Right cardiac atrium (tissue), 5 donors: Measurements from ENCODE around the gene MAT1A. TPM values are rescaled to one million over a fixed set of nuclear protein-coding genes. Genes with fewer than 3 reads are reported as not detected.
A peak's percentile ranks its signal among the peaks of the same experiment; 100 is the strongest.

ENCODE experiments used
- ATAC-seq, 2 donors: fragments of 200-7000 bp; cut with Tn5 transposase; one replicate each; pipeline versions ENCODE4 v1.8.0 to v1.9.1; 2020; ENCODE audit warnings: moderate library complexity in 2 of 2, mild to moderate bottlenecking in 1 of 2
- DNase-seq, 3 donors: peaks; one replicate each; pipeline ENCODE4 v3.0.0-alpha.2; 2020
- H3K27ac ChIP-seq: one replicate; pipeline ENCODE4 v1.5.1; 2013; ENCODE audit warnings: mild to moderate bottlenecking, low read length, control low read depth, moderate library complexity
- H3K27me3 ChIP-seq: one replicate; pipeline ENCODE4 v1.6.1; 2013; ENCODE audit not compliant: control insufficient read depth, insufficient read depth
- H3K4me1 ChIP-seq: one replicate; pipeline ENCODE4 v1.6.1; 2013; ENCODE audit warnings: low read length; ENCODE audit not compliant: control insufficient read depth, insufficient read depth
- H3K4me3 ChIP-seq: one replicate; pipeline ENCODE4 v1.5.1; 2013; ENCODE audit warnings: low read length, control low read depth
- H3K9me3 ChIP-seq: one replicate; pipeline ENCODE4 v1.6.1; 2013; ENCODE audit warnings: low read length; ENCODE audit not compliant: control insufficient read depth
- WGBS: extraction: QIAGEN DNeasy Blood & Tissue Kit; methylation state at CpG from one replicate; pipeline ENCODE4 v1.1.7; 2013; 5-methylcytosine and 5-hydroxymethylcytosine counted together
- intact Hi-C, 4 donors: fragments of 100-400 bp; cut with DNase I; formaldehyde crosslinking; loops; one replicate each; pipeline versions ENCODE4 v1.11.0 to v1.14.0; 2022 to 2023
- polyA plus RNA-seq: library from polyadenylated mRNA; stranded (reverse); fragments of 200-250 nt; gene quantifications from one replicate; pipeline ENCODE4 v1.2.3, GENCODE V29; 2013
- total RNA-seq, 4 donors: library from RNA; stranded (reverse); fragmentation: NEBNext Ultra II Directional; extraction: Animal tissue kit (Norgen Biotek cat#: 25700); gene quantifications; one replicate each; pipeline ENCODE4 v1.2.1, GENCODE V29; 2021
- donor health status: healthy with polysubstance abuse.
- donor health status: DM: no; HTN: yes; CAD: no.
- donor health status: DM: no; HTN: no; CAD: no.
- donor health status: DM: no; HTN: yes; CAD: no; lungs with severe emphysema.
- donor health status: DM: yes; HTN: yes; CAD: no.

MAT1A gene
- total and polyA plus RNA-seq, 5 donors = 0.09 to 0.25 (median 0.16) TPM; not detected in 1

GRCh38 chr10:80281784-80282765 lies 7.4 kb downstream of the MAT1A start:
- ATAC-seq = no peak
- intact Hi-C loops = no loop called here
- 68% methylated on average over 9 of the region's 9 CpGs for WGBS
- Histone ChIP-seq H3K27ac (no peak overlapping the region), H3K27me3 (no peaks in the 10 kb centered on the region), H3K9me3 (no peaks in the 10 kb centered on the region), H3K4me1 (peaks cover 3% of the 10 kb centered on the region), H3K4me3 (no peak overlapping the region)
- DNase-seq = no peak

DNA sequence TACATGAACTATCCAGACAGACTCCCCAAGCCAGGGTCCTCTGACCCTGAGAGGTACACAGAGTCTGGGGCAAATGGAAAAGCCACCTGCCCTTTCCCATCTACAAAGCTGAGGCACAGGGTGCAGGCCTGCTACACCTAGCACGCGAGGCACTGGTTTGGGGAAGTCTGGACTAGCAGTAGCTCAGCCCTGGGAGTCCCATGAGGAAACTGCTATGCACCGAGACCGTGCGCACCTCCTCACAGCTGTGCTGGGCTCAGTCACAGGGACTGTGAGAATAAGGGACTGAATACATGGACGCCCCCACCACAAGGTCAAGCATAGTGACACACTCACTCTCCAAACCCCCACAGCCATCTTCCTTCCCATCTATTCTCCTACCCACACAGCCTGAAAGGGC lies 8.2 kb downstream of the MAT1A start:
- WGBS = 75% methylated on average over 6 of the region's 6 CpGs
- intact Hi-C loops = no loop called here

DNA sequence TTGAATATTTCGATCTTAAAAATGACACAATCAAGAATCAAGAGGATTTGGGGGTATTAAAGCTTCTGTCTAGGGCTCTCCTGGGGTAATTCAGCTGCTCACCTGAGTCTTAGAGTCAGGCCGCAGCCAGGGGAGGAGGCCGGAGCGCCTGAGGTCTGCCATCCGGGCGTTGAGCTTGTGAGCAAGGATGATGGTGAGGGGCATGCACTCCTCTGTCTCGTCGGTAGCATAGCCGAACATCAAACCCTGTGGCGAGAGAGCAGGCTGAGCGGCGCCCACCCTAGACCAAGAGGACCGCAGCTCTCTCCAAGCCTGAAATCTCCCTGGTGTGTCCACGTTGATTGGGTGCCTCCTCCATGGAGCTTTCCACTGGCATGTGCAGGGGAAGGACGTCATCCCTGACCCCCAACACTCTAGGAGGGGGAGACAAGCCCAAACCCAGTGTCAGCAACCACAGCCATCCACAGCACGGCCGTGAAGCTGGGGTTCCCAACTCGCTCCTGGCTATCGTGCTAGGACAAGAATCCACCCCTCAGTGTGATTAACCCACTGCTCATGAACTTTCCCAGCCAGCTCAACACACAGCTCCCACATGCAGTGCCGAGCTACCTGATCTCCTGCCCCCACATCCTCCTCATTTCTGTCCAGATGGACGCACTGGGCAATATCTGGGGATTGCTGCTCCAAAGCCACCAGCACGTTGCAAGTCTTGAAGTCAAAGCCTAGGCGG lies 9.2 kb downstream of the MAT1A start:
- intact Hi-C loops = no loop called here
- H3K4me3 ChIP-seq = no peak overlapping the region
- peaks cover 3% of the 10 kb centered on the region for H3K4me1 ChIP-seq
- DNase-seq = peak in 1 of 3 donors; percentile 18
- no peaks in the 10 kb centered on the region for H3K9me3 ChIP-seq
- no peaks in the 10 kb centered on the region for H3K27me3 ChIP-seq
- ATAC-seq = no peak
- WGBS = 90% methylated on average over 23 of the region's 23 CpGs
- H3K27ac ChIP-seq = no peak overlapping the region

More for the DNA sequence above, 8.2 kb downstream of the MAT1A start:
- ATAC-seq (no peak), DNase-seq (no peak)
- Histone ChIP-seq H3K4me3 (no peak overlapping the region), H3K9me3 (no peaks in the 10 kb centered on the region), H3K27ac (no peak overlapping the region), H3K4me1 (peaks cover 3% of the 10 kb centered on the region), H3K27me3 (no peaks in the 10 kb centered on the region)

- no peak for DNase-seq
- Histone ChIP-seq H3K27ac (no peak overlapping the region), H3K9me3 (no peaks in the 10 kb centered on the region), H3K27me3 (no peaks in the 10 kb centered on the region), H3K4me3 (no peak overlapping the region), H3K4me1 (peaks cover 3% of the 10 kb centered on the region)
- no peak for ATAC-seq
- 91% methylated on average over 5 of the region's 5 CpGs for WGBS
- intact Hi-C loops = no loop called here
These were observed 10.3 kb downstream of the MAT1A start for GRCh38 chr10:80279146-80279545.

GRCh38 chr10:80278480-80278879 lies 11.0 kb downstream of the MAT1A start:
- no peak overlapping the region for H3K27ac ChIP-seq
- no peaks in the 10 kb centered on the region for H3K9me3 ChIP-seq
- 96% methylated on average over 5 of the region's 5 CpGs for WGBS
- DNase-seq (no peak), ATAC-seq (no peak)
- peaks cover 3% of the 10 kb centered on the region for H3K4me1 ChIP-seq
- H3K4me3 ChIP-seq = no peak overlapping the region
- intact Hi-C loops = no loop called here
- H3K27me3 ChIP-seq = no peaks in the 10 kb centered on the region

GRCh38 chr10:80277567-80278250 lies 11.7 kb downstream of the MAT1A start:
- H3K4me3 ChIP-seq = no peak overlapping the region
- WGBS = 48% methylated on average over 12 of the region's 12 CpGs
- DNase-seq = peak in 2 of 3 donors; percentile 78 to 80
- no peaks in the 10 kb centered on the region for H3K9me3 ChIP-seq
- H3K4me1 ChIP-seq = peaks cover 3% of the 10 kb centered on the region
- peak; percentile 32 to 53 for ATAC-seq
- intact Hi-C loops = no loop called here
- no peaks in the 10 kb centered on the region for H3K27me3 ChIP-seq
- no peak overlapping the region for H3K27ac ChIP-seq

DNA sequence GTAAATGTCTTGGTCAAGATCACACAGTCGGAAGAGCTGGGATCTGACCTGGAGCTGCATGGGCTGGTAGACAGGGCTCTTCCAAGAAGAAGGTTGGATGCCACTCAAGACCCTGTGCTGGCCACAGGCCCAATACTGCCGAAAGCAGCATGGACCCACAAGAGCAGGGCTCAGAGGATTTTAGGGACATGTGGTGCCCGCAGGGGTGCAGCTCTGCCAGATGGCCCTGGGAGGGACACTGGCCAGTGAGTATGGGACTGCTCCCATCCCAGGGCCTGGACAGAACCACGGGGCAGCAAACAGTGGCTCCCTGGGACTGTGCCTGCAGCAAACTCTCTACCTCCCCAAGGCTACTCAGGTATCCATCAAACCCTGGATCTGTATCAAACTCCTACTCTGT lies 12.4 kb downstream of the MAT1A start:
- H3K27me3 ChIP-seq = no peaks in the 10 kb centered on the region
- DNase-seq (no peak), ATAC-seq (no peak)
- peaks cover 3% of the 10 kb centered on the region for H3K4me1 ChIP-seq
- H3K27ac ChIP-seq = no peak overlapping the region
- H3K4me3 ChIP-seq = no peak overlapping the region
- 88% methylated on average over 4 of the region's 4 CpGs for WGBS
- H3K9me3 ChIP-seq = no peaks in the 10 kb centered on the region
- intact Hi-C loops = no loop called here

DNA sequence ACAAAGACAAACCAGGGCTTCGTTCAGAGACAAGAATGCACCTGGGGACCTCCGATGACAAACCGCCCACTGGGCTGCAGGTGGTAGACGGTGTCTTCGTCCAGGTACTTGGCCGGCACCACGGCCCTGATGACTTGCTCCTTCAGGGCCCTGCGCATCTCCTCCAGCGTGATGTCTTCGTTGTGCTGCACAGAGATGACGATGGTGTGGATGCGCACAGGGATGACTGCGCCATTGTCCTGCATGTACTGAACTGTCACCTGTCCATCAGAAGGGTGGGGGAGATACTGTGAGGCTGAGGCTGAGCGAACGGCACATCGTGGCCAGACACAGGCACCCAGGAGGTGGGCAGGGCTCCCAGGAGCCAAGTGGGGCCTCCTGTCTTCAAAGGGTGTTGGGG lies 13.1 kb downstream of the MAT1A start:
- Histone ChIP-seq H3K4me1 (peaks cover 3% of the 10 kb centered on the region), H3K27ac (no peak overlapping the region), H3K27me3 (no peaks in the 10 kb centered on the region), H3K4me3 (no peak overlapping the region), H3K9me3 (no peaks in the 10 kb centered on the region)
- DNase-seq (no peak), ATAC-seq (no peak)
- 94% methylated on average over 16 of the region's 16 CpGs for WGBS
- intact Hi-C loops = no loop called here

DNA sequence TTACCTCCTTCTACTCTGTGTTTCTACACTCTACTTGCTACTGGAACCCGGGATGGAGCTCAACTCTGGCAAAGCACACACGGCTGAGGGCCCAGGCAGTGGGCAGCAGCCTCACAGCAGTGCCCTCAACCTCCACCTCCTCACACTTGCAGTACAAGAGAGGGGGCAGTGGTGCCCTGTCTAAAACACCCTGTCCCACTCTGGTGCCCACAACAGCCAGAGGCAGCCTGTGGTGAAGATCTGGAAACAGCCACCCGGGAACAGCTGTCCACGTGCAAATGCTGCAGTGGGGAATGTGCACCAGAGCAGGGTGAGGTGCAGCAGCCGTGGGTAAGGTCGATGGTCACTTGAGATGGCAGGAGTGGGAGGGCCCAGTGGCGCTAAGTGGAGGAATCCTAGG lies 13.7 kb downstream of the MAT1A start:
- ATAC-seq (no peak), DNase-seq (no peak)
- Histone ChIP-seq H3K27me3 (no peaks in the 10 kb centered on the region), H3K9me3 (no peaks in the 10 kb centered on the region), H3K27ac (no peak overlapping the region), H3K4me1 (peaks cover 3% of the 10 kb centered on the region), H3K4me3 (no peak overlapping the region)
- intact Hi-C loops = no loop called here
- 73% methylated on average over 7 of the region's 7 CpGs for WGBS

DNA sequence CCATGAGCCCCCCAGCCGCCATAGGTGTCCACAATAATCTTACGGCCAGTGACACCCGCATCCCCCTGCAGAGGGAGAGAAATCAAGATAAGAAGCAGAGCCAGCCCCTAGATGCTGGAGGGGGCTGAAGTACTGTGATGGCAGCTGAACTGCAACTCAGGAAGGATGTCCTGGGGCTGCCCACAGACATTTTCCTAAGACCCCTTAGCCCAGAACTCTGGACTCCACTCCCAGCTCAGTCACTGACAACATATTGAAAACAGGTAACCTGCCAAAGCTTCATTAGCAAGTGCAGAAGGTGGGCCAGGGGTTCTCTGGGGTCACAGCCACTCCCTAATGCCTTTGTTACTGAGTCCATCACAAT lies 14.3 kb downstream of the MAT1A start:
- H3K9me3 ChIP-seq = no peaks in the 10 kb centered on the region
- intact Hi-C loops = no loop called here
- DNase-seq (no peak), ATAC-seq (no peak)
- 87% methylated on average over 3 of the region's 3 CpGs for WGBS
- no peak overlapping the region for H3K27ac ChIP-seq
- H3K27me3 ChIP-seq = no peaks in the 10 kb centered on the region
- no peak overlapping the region for H3K4me3 ChIP-seq
- H3K4me1 ChIP-seq = peaks cover 3% of the 10 kb centered on the region
